CD14-positive monocyte (primary cell): ENCODE results near the gene KCNJ16. TPM values are rescaled to one million over a fixed set of nuclear protein-coding genes. Genes with fewer than 3 reads are reported as not detected.

Experiments
- DNase-seq, 3 donors: peaks; one replicate each; pipeline ENCODE4 v3.0.0-alpha.2; 2011 to 2022
- H2AFZ ChIP-seq: 2 replicates; pipeline ENCODE4 v1.6.0; 2012; ENCODE audit warnings: mild to moderate bottlenecking, low read depth, low read length, inconsistent platforms; ENCODE audit not compliant: insufficient read depth, poor library complexity, severe bottlenecking
- H3K27ac ChIP-seq, 2 donors: 1 replicate in 1 of 2; 2 replicates in 1 of 2; pipeline ENCODE4 v1.5.1; 2012 to 2013; ENCODE audit warnings: low read length in 2 of 2, control low read depth in 1 of 2, inconsistent platforms in 1 of 2, low read depth in 1 of 2, mild to moderate bottlenecking in 1 of 2
- H3K27me3 ChIP-seq, 2 donors: one replicate each; pipeline versions ENCODE4 v1.6.0 to v1.6.1; 2011 to 2013; ENCODE audit warnings: low read length in 2 of 2; ENCODE audit not compliant: control insufficient read depth in 2 of 2, insufficient read depth in 2 of 2
- H3K36me3 ChIP-seq, 2 donors: replicated peaks in 1 of 2; 1 replicate in 1 of 2; 2 replicates in 1 of 2; pipeline versions ENCODE4 v1.5.1 to v1.6.1; 2012 to 2013; ENCODE audit warnings: low read length in 2 of 2, control low read depth in 1 of 2, inconsistent platforms in 1 of 2, mild to moderate bottlenecking in 1 of 2; ENCODE audit not compliant: insufficient read depth in 2 of 2, control insufficient read depth in 1 of 2
- H3K4me1 ChIP-seq, 2 donors: 1 replicate in 1 of 2; 2 replicates in 1 of 2; pipeline versions ENCODE4 v1.5.1 to v1.6.1; 2012 to 2013; ENCODE audit warnings: low read length in 2 of 2, control low read depth in 1 of 2, inconsistent platforms in 1 of 2, mild to moderate bottlenecking in 1 of 2, moderate library complexity in 1 of 2; ENCODE audit not compliant: insufficient read depth in 2 of 2, control insufficient read depth in 1 of 2
- H3K4me2 ChIP-seq: replicated peaks from 2 replicates; pipeline ENCODE3; 2012; ENCODE audit warnings: low read length, moderate library complexity, mild to moderate bottlenecking; ENCODE audit not compliant: poor library complexity, severe bottlenecking; ENCODE audit errors: extremely low read depth
- H3K4me3 ChIP-seq, 3 experiments: fragments of 200-600 bp in 1 of 3; sonication (generic) in 1 of 3; replicated peaks in 1 of 3; 1 replicate in 2 of 3; 2 replicates in 1 of 3; pipeline ENCODE4 v1.5.1; 2011 to 2013; ENCODE audit warnings: low read length in 3 of 3, mild to moderate bottlenecking in 3 of 3, control low read depth in 2 of 3, low read depth in 2 of 3, inconsistent platforms in 1 of 3, moderate library complexity in 1 of 3
- H3K79me2 ChIP-seq: 2 replicates; pipeline ENCODE4 v1.6.0; 2012; ENCODE audit warnings: mild to moderate bottlenecking, control low read depth, inconsistent platforms, low read length, moderate library complexity; ENCODE audit not compliant: insufficient read depth
- H3K9ac ChIP-seq: 2 replicates; pipeline ENCODE4 v1.6.0; 2017; ENCODE audit warnings: low read length, mild to moderate bottlenecking; ENCODE audit not compliant: insufficient read depth, poor library complexity, severe bottlenecking
- H3K9me3 ChIP-seq, 2 donors: replicated peaks in 1 of 2; 1 replicate in 1 of 2; 2 replicates in 1 of 2; pipeline versions ENCODE4 v1.5.1 to v1.6.1; 2012 to 2013; ENCODE audit warnings: low read length in 2 of 2, control low read depth in 1 of 2; ENCODE audit not compliant: control insufficient read depth in 1 of 2, insufficient read depth in 1 of 2
- H4K20me1 ChIP-seq: 2 replicates; pipeline ENCODE4 v1.6.0; 2012; ENCODE audit warnings: mild to moderate bottlenecking, low read length, control low read depth, moderate library complexity; ENCODE audit not compliant: insufficient read depth
- H3K27ac Mint-ChIP-seq, 7 donors: one replicate each; pipeline ENCODE4 v1.8.0; 2020; ENCODE audit warnings: mild to moderate bottlenecking in 7 of 7, mixed read lengths in 7 of 7, moderate library complexity in 6 of 7, inconsistent platforms in 2 of 7
- H3K27me3 Mint-ChIP-seq, 3 donors: one replicate each; pipeline ENCODE4 v1.8.0; 2021 to 2022; ENCODE audit warnings: low read depth in 3 of 3, mild to moderate bottlenecking in 3 of 3, mixed read lengths in 3 of 3, moderate library complexity in 3 of 3, inconsistent platforms in 1 of 3
- H3K36me3 Mint-ChIP-seq, 2 donors: one replicate each; pipeline ENCODE4 v1.8.0; 2020; ENCODE audit warnings: mixed read lengths in 2 of 2, inconsistent platforms in 1 of 2, mild to moderate bottlenecking in 1 of 2
- H3K4me1 Mint-ChIP-seq: one replicate; pipeline ENCODE4 v1.8.0; 2020; ENCODE audit warnings: mild to moderate bottlenecking, mixed read lengths
- H3K4me3 Mint-ChIP-seq, 2 donors: one replicate each; pipeline ENCODE4 v1.8.0; 2020; ENCODE audit warnings: mild to moderate bottlenecking in 2 of 2, mixed read lengths in 2 of 2, moderate library complexity in 1 of 2
- H3K9me3 Mint-ChIP-seq, 7 donors: one replicate each; pipeline ENCODE4 v1.8.0; 2020 to 2022; ENCODE audit warnings: mixed read lengths in 7 of 7, mild to moderate bottlenecking in 6 of 7, moderate library complexity in 6 of 7, inconsistent platforms in 2 of 7
- CTCF ChIP-seq: fragments of 200-600 bp; IDR thresholded peaks from one replicate; pipeline ENCODE4 v1.8.0; 2022; ENCODE audit warnings: antibody characterized with exemption, mild to moderate bottlenecking
- WGBS: methylation state at CpG from one replicate; pipeline ENCODE4 v1.1.5; 2013; ENCODE audit warnings: missing lambda C conversion rate; ENCODE audit not compliant: insufficient coverage; 5-methylcytosine and 5-hydroxymethylcytosine counted together
- intact Hi-C, 2 donors: fragments of 100-400 bp; cut with micrococcal nuclease; formaldehyde crosslinking; loops; one replicate each; pipeline versions ENCODE4 v1.15.0 to v1.15.1; 2023
- polyA plus RNA-seq, 3 donors: library from polyadenylated mRNA; depleted of rRNA in 1 of 3; unstranded in 2 of 3; stranded (reverse) in 1 of 3; fragments of 300-500 nt in 2 of 3; fragments of >200 nt in 1 of 3; fragmentation: Illumina TruSeq in 2 of 3; gene quantifications; 1 replicate in 2 of 3; 2 replicates in 1 of 3; pipeline ENCODE4 v1.2.3, GENCODE V29; 2012 to 2021

KCNJ16 gene
- polyA plus RNA-seq, 3 donors, result not detected

GRCh38 chr17:70084476-70084875 lies 9.5 kb downstream of the KCNJ16 start:
- Histone ChIP-seq H3K36me3 (no peaks in the 10 kb centered on the region), H3K4me1 (no peaks in the 10 kb centered on the region), H3K4me3 (no peak overlapping the region), H2AFZ (no peak overlapping the region), H3K9me3 (no peaks in the 10 kb centered on the region), H3K9ac (no peak overlapping the region), H3K4me2 (no peak overlapping the region), H3K79me2 (no peaks in the 10 kb centered on the region), H3K27ac (no peak overlapping the region), H3K27me3 (no peaks in the 10 kb centered on the region), H4K20me1 (no peaks in the 10 kb centered on the region)
- WGBS, result 100% methylated on average over 1 of the region's 4 CpGs
- intact Hi-C loops, result no loop called here
- Mint-ChIP-seq H3K27ac (no peak overlapping the region), H3K4me1 (no peaks in the 10 kb centered on the region), H3K27me3 (peaks cover 0 to 3% (median 0%) of the 10 kb centered on the region in 3 donors), H3K36me3 (no peaks in the 10 kb centered on the region), H3K4me3 (no peak overlapping the region), H3K9me3 (peaks cover 0 to 3% (median 0%) of the 10 kb centered on the region in 7 donors)
- TF ChIP-seq CTCF, result no peak
- DNase-seq, result no peak

GRCh38 chr17:70086516-70086915 lies 11.5 kb downstream of the KCNJ16 start:
- Histone ChIP-seq H3K79me2 (no peaks in the 10 kb centered on the region), H3K4me3 (no peak overlapping the region), H3K9ac (no peak overlapping the region), H3K36me3 (no peaks in the 10 kb centered on the region), H4K20me1 (no peaks in the 10 kb centered on the region), H3K9me3 (no peaks in the 10 kb centered on the region), H3K27ac (no peak overlapping the region), H2AFZ (no peak overlapping the region), H3K4me2 (no peak overlapping the region), H3K4me1 (no peaks in the 10 kb centered on the region), H3K27me3 (no peaks in the 10 kb centered on the region)
- DNase-seq, result no peak
- Mint-ChIP-seq H3K27me3 (peaks cover 0 to 3% (median 0%) of the 10 kb centered on the region in 3 donors), H3K9me3 (peaks cover 0 to 4% (median 2%) of the 10 kb centered on the region in 7 donors), H3K36me3 (no peaks in the 10 kb centered on the region), H3K4me3 (no peak overlapping the region), H3K27ac (no peak overlapping the region), H3K4me1 (no peaks in the 10 kb centered on the region)
- WGBS, result no CpG with 5 or more reads among the region's 2 CpGs
- intact Hi-C loops, result no loop called here
- no peak for TF ChIP-seq CTCF
